Right lung (tissue), 10 donors: ENCODE measurements around the gene TSACC. TPM values are rescaled to one million over a fixed set of nuclear protein-coding genes. Genes with fewer than 3 reads are reported as not detected.
A peak's percentile ranks its signal among the peaks of the same experiment; 100 is the strongest.
"Not testable (repeated sequence)": the region's sequence is repeated elsewhere in the genome, so short reads cannot be mapped to it uniquely, and the experiment has no call there.

ENCODE experiments used
- DNase-seq, 2 donors: peaks; one replicate each; pipeline ENCODE4 v3.0.0-alpha.2; 2013
- long read RNA-seq, 8 donors: transcript quantifications; one replicate each; lab custom pipeline, GENCODE V29; 2026
- polyA plus RNA-seq, 5 donors: library from polyadenylated mRNA; unstranded; fragments of 120-200 nt; gene quantifications; one replicate each; pipeline versions ENCODE4 v1.2.1 to v1.2.3, GENCODE V29; 2013; ENCODE audit warnings: inconsistent platforms in 1 of 5, low replicate concordance in 1 of 5; ENCODE audit not compliant: insufficient read length in 5 of 5, insufficient read depth in 1 of 5

The TSACC gene
- 1 to 10 TPM in 3 of 5 donors, under 1 TPM in 2; 0.60 to 1.4 (median 1.0) TPM for polyA plus RNA-seq
- long read RNA-seq, donor 1, partial matches to known transcripts: 211 of 319 reads
- long read RNA-seq, donor 1, other reads (novel, unspliced or antisense): 108 of 319 reads
- long read RNA-seq, donor 2: 0 reads
- long read RNA-seq, donor 3: 0 reads
- long read RNA-seq, donor 4: 0 reads
- long read RNA-seq, donor 5, partial matches to known transcripts: 445 of 532 reads
- long read RNA-seq, donor 5, other reads (novel, unspliced or antisense): 87 of 532 reads
- long read RNA-seq, donor 6: 0 reads
- long read RNA-seq, donor 7: 0 reads
- long read RNA-seq, donor 8: 0 reads

- DNase-seq: peak; percentile 100
Measured at GRCh38 chr1:156338180-156338976, at the start of gene TSACC, which contains the start of gene CCT3. Gene TSACC, plus strand, starts transcription at chr1:156338526. Its CDS starts 1,232 bp downstream, at chr1:156339758. Gene CCT3, minus strand, starts transcription at chr1:156338292. Its CDS starts 108 bp downstream, at chr1:156338184.

GRCh38 chr1:156289857-156290256 is 48.5 kb upstream of the TSACC start:
- DNase-seq: no peak

GRCh38 chr1:156291226-156292061 is 46.9 kb upstream of the TSACC start:
- peak; percentile 63 to 71 for DNase-seq

- DNase-seq: no peak
Measured at GRCh38 chr1:156293098-156293434, 45.3 kb upstream of the TSACC start.

GRCh38 chr1:156293895-156294294 is 44.4 kb upstream of the TSACC start:
- no peak for DNase-seq

- peak; percentile 58 to 74 for DNase-seq
Measured at GRCh38 chr1:156295391-156295947, 42.9 kb upstream of the TSACC start, which contains the start of gene GLMP. Gene GLMP, minus strand, starts transcription at chr1:156295679. Its CDS starts 34 bp downstream, at chr1:156295645.

GRCh38 chr1:156298852-156299357 is 39.4 kb upstream of the TSACC start, which contains the start of gene VHLL:
Gene VHLL, minus strand, starts transcription at chr1:156299307. Its CDS starts 118 bp downstream, at chr1:156299189.
- DNase-seq: no peak

GRCh38 chr1:156303241-156303640 is 35.1 kb upstream of the TSACC start:
- no peak for DNase-seq

GRCh38 chr1:156305215-156305614 is 33.1 kb upstream of the TSACC start:
- no peak for DNase-seq

GRCh38 chr1:156308078-156308477 is 30.2 kb upstream of the TSACC start:
- DNase-seq: no peak

- DNase-seq: no peak
Measured at GRCh38 chr1:156310962-156311361, 27.4 kb upstream of the TSACC start.

- DNase-seq: no peak
Measured at GRCh38 chr1:156316909-156317308, 21.4 kb upstream of the TSACC start.

GRCh38 chr1:156319664-156320063 is 18.7 kb upstream of the TSACC start:
- no peak for DNase-seq

- no peak for DNase-seq
Measured at GRCh38 chr1:156320560-156320959, 17.8 kb upstream of the TSACC start.

- not testable (repeated sequence) for DNase-seq
Measured at GRCh38 chr1:156323179-156323578, 15.1 kb upstream of the TSACC start.

- DNase-seq: no peak
Measured at GRCh38 chr1:156336242-156336641, 2.1 kb upstream of the TSACC start.

- no peak for DNase-seq
Measured at GRCh38 chr1:156337052-156337887, 1.1 kb upstream of the TSACC start.

- no peak for DNase-seq
Measured at GRCh38 chr1:156337888-156338179, 492 bp upstream of the TSACC start.

- DNase-seq: no peak
Measured at GRCh38 chr1:156342166-156342955, 4.0 kb downstream of the TSACC start.

- DNase-seq: no peak
Measured at GRCh38 chr1:156344409-156344808, 6.1 kb downstream of the TSACC start.
